ENCODE data around the gene CAD. TPM values are rescaled to one million over a fixed set of nuclear protein-coding genes. Genes with fewer than 3 reads are reported as not detected.

CAD gene
- polyA plus RNA-seq, 2 of the 4 experiments (the other 2 are of a cell fraction), result 50.5 to 69.3 TPM

DNA sequence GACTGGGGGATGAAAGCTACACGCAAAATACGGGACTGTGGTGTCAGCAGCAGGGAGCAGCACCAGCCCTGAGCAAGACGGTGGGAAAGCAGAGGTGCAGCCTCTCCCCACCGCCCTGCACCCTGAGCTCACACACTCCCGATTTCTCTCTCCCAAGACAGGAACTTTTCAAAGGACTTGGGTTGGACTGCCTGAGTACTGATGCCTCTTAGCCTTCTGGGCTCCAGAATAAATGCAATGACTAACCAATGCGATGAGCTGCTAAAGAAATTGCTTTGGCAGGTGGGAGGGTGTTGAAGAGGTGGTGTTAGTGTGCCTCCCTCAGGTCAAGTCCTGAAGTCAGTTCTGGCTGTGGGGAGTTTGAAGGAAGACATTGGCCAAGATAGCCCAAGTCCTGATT lies 74.7 kb downstream of the CAD start:
- ChIA-PET POLR2A (no interaction called here), CTCF (interaction anchor here (0.8 to 20.5 kb wide), 20 partner anchors 11 to 330 kb away, joined by 3 to 394 read pairs (median 4); partner anchors contain the start of genes DNAJC5G, MPV17, SLC30A3 and TRIM54)
- no peaks in the 10 kb centered on the region for H3K9me3 ChIP-seq
- peak; percentile 57 to 68 for TF ChIP-seq RAD21 (conservative IDR thresholded peaks at IDR 0.05 in 1 of 2, IDR thresholded peaks at IDR 0.05 in 1 of 2)
- TF ChIP-seq CTCF (IDR thresholded peaks at IDR 0.05), result peak; percentile 36
- TF ChIP-seq, protein P1, sequence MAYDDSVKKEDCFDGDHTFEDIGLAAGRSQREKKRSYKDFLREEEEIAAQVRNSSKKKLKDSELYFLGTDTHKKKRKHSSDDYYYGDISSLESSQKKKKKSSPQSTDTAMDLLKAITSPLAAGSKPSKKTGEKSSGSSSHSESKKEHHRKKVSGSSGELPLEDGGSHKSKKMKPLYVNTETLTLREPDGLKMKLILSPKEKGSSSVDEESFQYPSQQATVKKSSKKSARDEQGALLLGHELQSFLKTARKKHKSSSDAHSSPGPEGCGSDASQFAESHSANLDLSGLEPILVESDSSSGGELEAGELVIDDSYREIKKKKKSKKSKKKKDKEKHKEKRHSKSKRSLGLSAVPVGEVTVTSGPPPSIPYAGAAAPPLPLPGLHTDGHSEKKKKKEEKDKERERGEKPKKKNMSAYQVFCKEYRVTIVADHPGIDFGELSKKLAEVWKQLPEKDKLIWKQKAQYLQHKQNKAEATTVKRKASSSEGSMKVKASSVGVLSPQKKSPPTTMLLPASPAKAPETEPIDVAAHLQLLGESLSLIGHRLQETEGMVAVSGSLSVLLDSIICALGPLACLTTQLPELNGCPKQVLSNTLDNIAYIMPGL (CRISPR knock-in tag; IDR thresholded peaks at IDR 0.05; ENCODE audit: borderline replicate concordance), result no peak
- H3K4me1 ChIP-seq, result peaks cover 36% of the 10 kb centered on the region
- DNase-seq (ENCODE audit: low read depth in 1 of 2, low spot score in 1 of 2), result peak; percentile 36 to 66
- FAIRE-seq, result no peak
- H3K27ac ChIP-seq, result peak overlapping the region; percentile 19 to 49; a peak in 4 of 6 replicates
- peak; percentile 77 to 79 for ATAC-seq
- H3K4me3 ChIP-seq, result no peak overlapping the region
- WGBS (ENCODE audit: missing lambda C conversion rate), result 80% methylated on average over 6 of the region's 6 CpGs
- H3K4me2 ChIP-seq, result peak overlapping the region; percentile 54; the same call in 2 of the 3 replicates

Other genes starting within 250 kb of the CAD start
- 12.0 and 12.1 TPM in 2 replicates for gene MAPRE3, start 246.7 kb upstream of the CAD start, polyA plus RNA-seq (2011; rRNA removed)
- 19.3 to 21.8 TPM (median 21.5 TPM) in 3 replicates for gene MAPRE3, start 246.7 kb upstream of the CAD start, polyA plus RNA-seq (2017; fragmentation: RNase III; extraction: RNeasy Plus Mini Kit Qiagen cat#74134 plus additional on column Dnase treatment)
- gene TMEM214, start 184.4 kb upstream of the CAD start, polyA plus RNA-seq (2011; rRNA removed), result 74.9 and 106 TPM in 2 replicates
- 48.1 to 57.0 TPM (median 54.3 TPM) in 3 replicates for gene TMEM214, start 184.4 kb upstream of the CAD start, polyA plus RNA-seq (2017; fragmentation: RNase III; extraction: RNeasy Plus Mini Kit Qiagen cat#74134 plus additional on column Dnase treatment)
- gene AGBL5, start 165.7 kb upstream of the CAD start, polyA plus RNA-seq (2011; rRNA removed), result 48.3 and 52.7 TPM in 2 replicates
- 25.5 to 28.3 TPM (median 26.1 TPM) in 3 replicates for gene AGBL5, start 165.7 kb upstream of the CAD start, polyA plus RNA-seq (2017; fragmentation: RNase III; extraction: RNeasy Plus Mini Kit Qiagen cat#74134 plus additional on column Dnase treatment)
- gene OST4, start 145.7 kb upstream of the CAD start, polyA plus RNA-seq (2011; rRNA removed), result 392 and 408 TPM in 2 replicates
- 809 to 921 TPM (median 880 TPM) in 3 replicates for gene OST4, start 145.7 kb upstream of the CAD start, polyA plus RNA-seq (2017; fragmentation: RNase III; extraction: RNeasy Plus Mini Kit Qiagen cat#74134 plus additional on column Dnase treatment)
- gene EMILIN1, start 138.8 kb upstream of the CAD start, polyA plus RNA-seq (2011; rRNA removed), result 0.13 TPM in 2 replicates
- gene EMILIN1, start 138.8 kb upstream of the CAD start, polyA plus RNA-seq (2017; fragmentation: RNase III; extraction: RNeasy Plus Mini Kit Qiagen cat#74134 plus additional on column Dnase treatment), result 0.46 to 0.51 TPM (median 0.49 TPM) in 3 replicates
- gene KHK, start 130.6 kb upstream of the CAD start, polyA plus RNA-seq (2011; rRNA removed), result 4.2 and 4.4 TPM in 2 replicates
- gene KHK, start 130.6 kb upstream of the CAD start, polyA plus RNA-seq (2017; fragmentation: RNase III; extraction: RNeasy Plus Mini Kit Qiagen cat#74134 plus additional on column Dnase treatment), result 7.6 to 8.5 TPM (median 8.3 TPM) in 3 replicates
- gene CGREF1, start 98.2 kb upstream of the CAD start, polyA plus RNA-seq (2011; rRNA removed), result 5.8 and 6.6 TPM in 2 replicates
- gene CGREF1, start 98.2 kb upstream of the CAD start, polyA plus RNA-seq (2017; fragmentation: RNase III; extraction: RNeasy Plus Mini Kit Qiagen cat#74134 plus additional on column Dnase treatment), result 4.5 to 5.4 TPM (median 5.1 TPM) in 3 replicates
- 1.9 and 2.4 TPM in 2 replicates for gene ABHD1, start 93.6 kb upstream of the CAD start, polyA plus RNA-seq (2011; rRNA removed)
- gene ABHD1, start 93.6 kb upstream of the CAD start, polyA plus RNA-seq (2017; fragmentation: RNase III; extraction: RNeasy Plus Mini Kit Qiagen cat#74134 plus additional on column Dnase treatment), result 0.96 to 1.0 TPM (median 1.0 TPM) in 3 replicates
- gene PREB, start 82.7 kb upstream of the CAD start, polyA plus RNA-seq (2011; rRNA removed), result 79.9 and 139 TPM in 2 replicates
- gene PREB, start 82.7 kb upstream of the CAD start, polyA plus RNA-seq (2017; fragmentation: RNase III; extraction: RNeasy Plus Mini Kit Qiagen cat#74134 plus additional on column Dnase treatment), result 52.3 to 58.2 TPM (median 54.6 TPM) in 3 replicates
- not detected in 2 replicates for gene PRR30, start 78.0 kb upstream of the CAD start, polyA plus RNA-seq (2011; rRNA removed)
- gene PRR30, start 78.0 kb upstream of the CAD start, polyA plus RNA-seq (2017; fragmentation: RNase III; extraction: RNeasy Plus Mini Kit Qiagen cat#74134 plus additional on column Dnase treatment), result not detected in 3 replicates
- gene TCF23, start 68.4 kb upstream of the CAD start, polyA plus RNA-seq (2011; rRNA removed), result not detected in 2 replicates
- gene TCF23, start 68.4 kb upstream of the CAD start, polyA plus RNA-seq (2017; fragmentation: RNase III; extraction: RNeasy Plus Mini Kit Qiagen cat#74134 plus additional on column Dnase treatment), result not detected in 3 replicates
- 346 and 429 TPM in 2 replicates for gene ATRAID, start 5.3 kb upstream of the CAD start, polyA plus RNA-seq (2011; rRNA removed)
- gene ATRAID, start 5.3 kb upstream of the CAD start, polyA plus RNA-seq (2017; fragmentation: RNase III; extraction: RNeasy Plus Mini Kit Qiagen cat#74134 plus additional on column Dnase treatment), result 166 to 176 TPM (median 172 TPM) in 3 replicates
- gene SLC5A6, start 5.1 kb upstream of the CAD start, polyA plus RNA-seq (2011; rRNA removed), result 86.7 and 104 TPM in 2 replicates
- 77.2 to 86.6 TPM (median 82.7 TPM) in 3 replicates for gene SLC5A6, start 5.1 kb upstream of the CAD start, polyA plus RNA-seq (2017; fragmentation: RNase III; extraction: RNeasy Plus Mini Kit Qiagen cat#74134 plus additional on column Dnase treatment)
- 0.90 and 0.97 TPM in 2 replicates for gene SLC30A3, start 45.7 kb downstream of the CAD start, polyA plus RNA-seq (2011; rRNA removed)
- 1.6 to 1.9 TPM (median 1.7 TPM) in 3 replicates for gene SLC30A3, start 45.7 kb downstream of the CAD start, polyA plus RNA-seq (2017; fragmentation: RNase III; extraction: RNeasy Plus Mini Kit Qiagen cat#74134 plus additional on column Dnase treatment)
- 0.12 TPM in 1 of 2 replicates, not detected in the other for gene DNAJC5G, start 58.1 kb downstream of the CAD start, polyA plus RNA-seq (2011; rRNA removed)
- not detected in 3 replicates for gene DNAJC5G, start 58.1 kb downstream of the CAD start, polyA plus RNA-seq (2017; fragmentation: RNase III; extraction: RNeasy Plus Mini Kit Qiagen cat#74134 plus additional on column Dnase treatment)
- gene TRIM54, start 65.1 kb downstream of the CAD start, polyA plus RNA-seq (2011; rRNA removed), result 0.05 and 0.14 TPM in 2 replicates
- gene TRIM54, start 65.1 kb downstream of the CAD start, polyA plus RNA-seq (2017; fragmentation: RNase III; extraction: RNeasy Plus Mini Kit Qiagen cat#74134 plus additional on column Dnase treatment), result 0.07 to 0.13 TPM (median 0.11 TPM) in 3 replicates
- gene UCN, start 91.1 kb downstream of the CAD start, polyA plus RNA-seq (2011; rRNA removed), result 1.0 TPM in 2 replicates
- 0.76 to 1.3 TPM (median 1.0 TPM) in 3 replicates for gene UCN, start 91.1 kb downstream of the CAD start, polyA plus RNA-seq (2017; fragmentation: RNase III; extraction: RNeasy Plus Mini Kit Qiagen cat#74134 plus additional on column Dnase treatment)
- gene MPV17, start 105.7 kb downstream of the CAD start, polyA plus RNA-seq (2011; rRNA removed), result 130 and 157 TPM in 2 replicates
- gene MPV17, start 105.7 kb downstream of the CAD start, polyA plus RNA-seq (2017; fragmentation: RNase III; extraction: RNeasy Plus Mini Kit Qiagen cat#74134 plus additional on column Dnase treatment), result 61.4 to 70.5 TPM (median 67.7 TPM) in 3 replicates
- gene GTF3C2, start 139.4 kb downstream of the CAD start, polyA plus RNA-seq (2011; rRNA removed), result 101 and 130 TPM in 2 replicates
- 69.2 to 78.2 TPM (median 75.4 TPM) in 3 replicates for gene GTF3C2, start 139.4 kb downstream of the CAD start, polyA plus RNA-seq (2017; fragmentation: RNase III; extraction: RNeasy Plus Mini Kit Qiagen cat#74134 plus additional on column Dnase treatment)
- gene EIF2B4, start 153.0 kb downstream of the CAD start, polyA plus RNA-seq (2011; rRNA removed), result 62.8 and 90.3 TPM in 2 replicates
- 73.5 to 75.8 TPM (median 74.5 TPM) in 3 replicates for gene EIF2B4, start 153.0 kb downstream of the CAD start, polyA plus RNA-seq (2017; fragmentation: RNase III; extraction: RNeasy Plus Mini Kit Qiagen cat#74134 plus additional on column Dnase treatment)
- gene SNX17, start 153.2 kb downstream of the CAD start, polyA plus RNA-seq (2011; rRNA removed), result 141 and 158 TPM in 2 replicates
- 150 to 166 TPM (median 154 TPM) in 3 replicates for gene SNX17, start 153.2 kb downstream of the CAD start, polyA plus RNA-seq (2017; fragmentation: RNase III; extraction: RNeasy Plus Mini Kit Qiagen cat#74134 plus additional on column Dnase treatment)
- gene ZNF513, start 163.4 kb downstream of the CAD start, polyA plus RNA-seq (2011; rRNA removed), result 9.9 and 10.8 TPM in 2 replicates
- gene ZNF513, start 163.4 kb downstream of the CAD start, polyA plus RNA-seq (2017; fragmentation: RNase III; extraction: RNeasy Plus Mini Kit Qiagen cat#74134 plus additional on column Dnase treatment), result 13.1 to 22.7 TPM (median 22.1 TPM) in 3 replicates
- 123 and 129 TPM in 2 replicates for gene PPM1G, start 192.2 kb downstream of the CAD start, polyA plus RNA-seq (2011; rRNA removed)
- 222 to 230 TPM (median 230 TPM) in 3 replicates for gene PPM1G, start 192.2 kb downstream of the CAD start, polyA plus RNA-seq (2017; fragmentation: RNase III; extraction: RNeasy Plus Mini Kit Qiagen cat#74134 plus additional on column Dnase treatment)
- gene NRBP1, start 211.3 kb downstream of the CAD start, polyA plus RNA-seq (2011; rRNA removed), result 229 and 231 TPM in 2 replicates
- gene NRBP1, start 211.3 kb downstream of the CAD start, polyA plus RNA-seq (2017; fragmentation: RNase III; extraction: RNeasy Plus Mini Kit Qiagen cat#74134 plus additional on column Dnase treatment), result 126 to 140 TPM (median 138 TPM) in 3 replicates
- gene KRTCAP3, start 225.0 kb downstream of the CAD start, polyA plus RNA-seq (2011; rRNA removed), result 1.2 and 1.3 TPM in 2 replicates
- gene KRTCAP3, start 225.0 kb downstream of the CAD start, polyA plus RNA-seq (2017; fragmentation: RNase III; extraction: RNeasy Plus Mini Kit Qiagen cat#74134 plus additional on column Dnase treatment), result 0.68 to 0.92 TPM (median 0.79 TPM) in 3 replicates

Measured in A549 (cell line).